Endodermal cell (in vitro differentiated cells): ENCODE data around the gene FNDC5. TPM values are rescaled to one million over a fixed set of nuclear protein-coding genes. Genes with fewer than 3 reads are reported as not detected.

Experiments used
- DNase-seq: peaks from one replicate; pipeline ENCODE4 v3.0.0-alpha.2; 2017
- H3K27ac ChIP-seq: 2 replicates; pipeline ENCODE4 v1.5.1; 2013; ENCODE audit warnings: mild to moderate bottlenecking, low read depth, low read length, moderate library complexity
- H3K27me3 ChIP-seq: 2 replicates; pipeline ENCODE4 v1.6.1; 2013; ENCODE audit warnings: mild to moderate bottlenecking, low read length, moderate library complexity; ENCODE audit not compliant: insufficient read depth, control insufficient read depth, poor library complexity, severe bottlenecking
- H3K36me3 ChIP-seq: 2 replicates; pipeline ENCODE4 v1.7.0; 2013; ENCODE audit warnings: mild to moderate bottlenecking, low read length, moderate library complexity; ENCODE audit not compliant: control insufficient read depth, insufficient read depth
- H3K4me1 ChIP-seq: one replicate; pipeline ENCODE4 v1.7.0; 2013; ENCODE audit warnings: low read length; ENCODE audit not compliant: control insufficient read depth, insufficient read depth
- H3K4me3 ChIP-seq: 2 replicates; pipeline ENCODE4 v1.5.1; 2013; ENCODE audit warnings: mild to moderate bottlenecking, low read length, moderate library complexity
- H3K9ac ChIP-seq: 2 replicates; pipeline ENCODE4 v1.6.1; 2013; ENCODE audit warnings: mild to moderate bottlenecking, low read length, moderate library complexity; ENCODE audit not compliant: poor library complexity, severe bottlenecking; ENCODE audit errors: extremely low read depth
- H3K9me3 ChIP-seq: 2 replicates; pipeline ENCODE4 v1.6.1; 2013; ENCODE audit warnings: mild to moderate bottlenecking, low read length, moderate library complexity; ENCODE audit not compliant: control insufficient read depth
- H3K27ac Mint-ChIP-seq: 2 replicates; pipeline ENCODE4 v1.8.0; 2020; ENCODE audit warnings: mixed read lengths
- H3K27me3 Mint-ChIP-seq: 2 replicates; pipeline ENCODE4 v1.8.0; 2021; ENCODE audit warnings: mild to moderate bottlenecking, mixed read lengths; ENCODE audit not compliant: insufficient read depth
- H3K36me3 Mint-ChIP-seq: 2 replicates; pipeline ENCODE4 v1.8.0; 2020; ENCODE audit warnings: low read depth, mixed read lengths
- H3K4me1 Mint-ChIP-seq: 2 replicates; pipeline ENCODE4 v1.8.0; 2020; ENCODE audit warnings: mixed read lengths
- H3K4me3 Mint-ChIP-seq: 2 replicates; pipeline ENCODE4 v1.8.0; 2020; ENCODE audit warnings: mild to moderate bottlenecking, moderate library complexity, mixed read lengths
- H3K9me3 Mint-ChIP-seq: 2 replicates; pipeline ENCODE4 v1.8.0; 2020; ENCODE audit warnings: mild to moderate bottlenecking, mixed read lengths
- WGBS, 2 experiments: methylation state at CpG; one replicate each; pipeline versions ENCODE4 v1.1.5 to v1.1.7; 2013; ENCODE audit warnings: missing lambda C conversion rate in 2 of 2, mixed read lengths in 1 of 2; ENCODE audit not compliant: insufficient coverage in 1 of 2, insufficient read length in 1 of 2; 5-methylcytosine and 5-hydroxymethylcytosine counted together
- total RNA-seq, 2 donors: library from RNA; stranded (reverse); fragmentation: NEBNext Ultra II Directional in 1 of 2; extraction: Animal tissue kit (Norgen Biotek cat#: 25700) in 1 of 2; gene quantifications; 2 replicates in 1 of 2; 3 replicates in 1 of 2; pipeline ENCODE4 v1.2.1, GENCODE V29; 2021
- TF ChIP-seq, protein P1 (sequence below): fragments of 200-600 bp; sonication (generic); conservative IDR thresholded peaks from 2 replicates; pipeline ENCODE4 v1.5.0; 2021; ENCODE audit warnings: antibody characterized with exemption, mild to moderate bottlenecking

FNDC5 gene
- total RNA-seq, 2 donors from 2014 or later = 6.0 to 7.2 TPM

DNA sequence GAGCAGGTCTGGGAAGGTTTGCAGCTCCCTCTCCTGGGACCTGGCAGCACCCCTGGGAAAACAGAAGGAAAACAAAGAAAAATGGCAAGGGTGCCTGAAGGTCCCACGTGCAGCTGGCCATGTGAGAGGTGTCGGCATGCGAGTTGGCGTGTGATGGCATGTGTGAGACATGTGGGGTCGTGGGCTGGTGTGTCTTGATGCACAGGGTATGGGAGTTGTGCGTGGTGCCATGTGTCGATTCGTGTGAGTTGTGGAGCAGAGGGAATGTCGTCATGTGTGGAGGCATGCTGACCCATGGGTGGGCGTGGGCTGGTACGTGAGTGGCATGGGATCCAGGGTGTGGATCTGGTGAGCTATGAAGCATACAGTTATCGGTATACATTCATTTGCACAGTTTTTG lies 16.9 kb upstream of the FNDC5 start:
- Histone ChIP-seq H3K9me3 (no peaks in the 10 kb centered on the region), H3K4me1 (no peaks in the 10 kb centered on the region), H3K9ac (no peak overlapping the region), H3K27ac (no peak overlapping the region), H3K4me3 (no peak overlapping the region), H3K36me3 (no peaks in the 10 kb centered on the region), H3K27me3 (peaks cover 86% of the 10 kb centered on the region)
- 77 to 84% methylated on average over 6 to 12 of the region's 12 CpGs for WGBS, 2 experiments
- TF ChIP-seq, protein P1, sequence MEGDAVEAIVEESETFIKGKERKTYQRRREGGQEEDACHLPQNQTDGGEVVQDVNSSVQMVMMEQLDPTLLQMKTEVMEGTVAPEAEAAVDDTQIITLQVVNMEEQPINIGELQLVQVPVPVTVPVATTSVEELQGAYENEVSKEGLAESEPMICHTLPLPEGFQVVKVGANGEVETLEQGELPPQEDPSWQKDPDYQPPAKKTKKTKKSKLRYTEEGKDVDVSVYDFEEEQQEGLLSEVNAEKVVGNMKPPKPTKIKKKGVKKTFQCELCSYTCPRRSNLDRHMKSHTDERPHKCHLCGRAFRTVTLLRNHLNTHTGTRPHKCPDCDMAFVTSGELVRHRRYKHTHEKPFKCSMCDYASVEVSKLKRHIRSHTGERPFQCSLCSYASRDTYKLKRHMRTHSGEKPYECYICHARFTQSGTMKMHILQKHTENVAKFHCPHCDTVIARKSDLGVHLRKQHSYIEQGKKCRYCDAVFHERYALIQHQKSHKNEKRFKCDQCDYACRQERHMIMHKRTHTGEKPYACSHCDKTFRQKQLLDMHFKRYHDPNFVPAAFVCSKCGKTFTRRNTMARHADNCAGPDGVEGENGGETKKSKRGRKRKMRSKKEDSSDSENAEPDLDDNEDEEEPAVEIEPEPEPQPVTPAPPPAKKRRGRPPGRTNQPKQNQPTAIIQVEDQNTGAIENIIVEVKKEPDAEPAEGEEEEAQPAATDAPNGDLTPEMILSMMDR = no peak
- Mint-ChIP-seq H3K27ac (no peak overlapping the region), H3K4me1 (peaks cover 4% of the 10 kb centered on the region), H3K9me3 (peaks cover 4% of the 10 kb centered on the region), H3K36me3 (no peaks in the 10 kb centered on the region), H3K4me3 (no peak overlapping the region), H3K27me3 (peaks cover 89% of the 10 kb centered on the region)
- DNase-seq = no peak

DNA sequence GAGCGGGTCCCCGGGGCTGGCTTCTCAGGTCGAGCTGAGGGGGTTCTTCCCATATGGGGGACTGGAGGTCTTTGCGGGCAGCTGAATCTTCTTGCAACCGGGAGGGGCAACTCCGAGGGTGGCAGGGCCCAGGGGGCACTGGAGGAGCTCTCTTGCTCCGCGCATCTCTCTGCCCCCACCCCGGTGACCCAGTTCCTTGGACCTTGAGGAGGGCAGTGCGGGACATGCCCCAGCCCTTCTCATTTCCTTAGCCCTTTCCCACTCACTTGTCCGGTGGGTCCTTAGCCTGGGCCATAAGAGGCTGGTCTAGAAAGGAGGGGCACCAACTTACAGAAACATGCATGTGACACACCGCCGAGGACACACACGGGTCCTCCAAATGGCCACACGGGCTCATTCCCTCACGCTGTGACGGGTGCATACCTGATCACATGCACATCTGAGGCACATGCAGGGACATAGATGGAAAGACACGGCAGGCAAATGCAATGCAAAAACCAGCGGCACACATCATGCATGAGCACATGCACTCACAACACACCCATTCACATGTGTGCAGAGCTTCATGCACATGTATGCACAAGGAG lies 16.2 kb upstream of the FNDC5 start:
- Mint-ChIP-seq H3K9me3 (no peaks in the 10 kb centered on the region), H3K27me3 (peaks cover 84% of the 10 kb centered on the region), H3K36me3 (no peaks in the 10 kb centered on the region), H3K27ac (no peak overlapping the region), H3K4me3 (no peak overlapping the region), H3K4me1 (peaks cover 4% of the 10 kb centered on the region)
- TF ChIP-seq, protein P1 = no peak
- Histone ChIP-seq H3K9ac (no peak overlapping the region), H3K4me1 (no peaks in the 10 kb centered on the region), H3K27ac (no peak overlapping the region), H3K9me3 (no peaks in the 10 kb centered on the region), H3K27me3 (peaks cover 79% of the 10 kb centered on the region), H3K4me3 (no peak overlapping the region), H3K36me3 (no peaks in the 10 kb centered on the region)
- DNase-seq = no peak
- 49 to 53% methylated on average over 12 to 19 of the region's 19 CpGs for whole genome bisulfite sequencing, 2 experiments

DNA sequence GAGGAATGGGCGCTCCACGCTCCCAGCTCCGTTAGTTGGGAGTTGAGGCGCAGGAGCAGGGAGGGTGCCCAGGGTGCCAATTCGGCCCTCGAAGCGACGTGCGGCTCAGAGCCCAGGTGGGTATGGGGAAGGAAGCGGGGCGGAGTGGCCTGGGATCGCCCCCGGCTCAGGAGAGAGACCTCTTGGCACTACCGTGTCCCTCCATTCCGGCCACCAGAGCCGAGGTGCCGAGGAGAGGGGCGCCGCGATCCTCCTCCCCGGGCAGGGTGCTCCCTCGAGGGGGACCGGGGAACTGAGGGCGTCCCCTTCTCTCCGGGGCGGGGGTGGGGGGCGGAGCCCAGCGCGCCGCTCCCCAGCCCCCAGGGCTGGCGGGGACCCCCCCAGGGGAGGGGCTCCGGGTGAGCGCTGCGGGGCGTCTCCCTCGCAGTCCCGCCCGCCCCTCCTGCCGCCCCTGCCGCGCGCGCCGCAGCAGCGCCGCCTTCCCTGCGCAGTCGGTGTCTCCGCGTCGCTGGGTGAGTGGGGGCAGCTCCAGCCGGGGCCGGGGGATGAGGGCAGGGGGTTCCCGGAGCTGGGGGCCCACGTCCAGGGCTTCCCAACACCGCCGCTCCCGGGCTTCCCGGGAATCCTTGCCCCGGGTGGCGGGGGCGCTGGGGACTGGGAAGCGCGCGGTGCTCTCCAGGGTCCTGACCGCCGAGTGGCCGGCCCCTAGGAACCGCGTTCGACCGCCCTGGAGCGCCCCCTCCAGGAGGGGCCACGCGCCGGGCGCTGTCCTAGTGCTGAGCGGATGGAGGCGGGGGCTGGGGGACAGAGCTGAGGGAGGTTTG lies 15.5 kb upstream of the FNDC5 start, which contains the start of gene HPCA:
Gene HPCA (plus strand): TSS at position 488 of the 824 bp plus-strand sequence. CDS start 2,408 bp downstream, outside the sequence.
- Histone ChIP-seq H3K4me1 (no peaks in the 10 kb centered on the region), H3K9me3 (no peaks in the 10 kb centered on the region), H3K9ac (no peak within 1 kb of the TSS), H3K36me3 (no peaks in the 10 kb centered on the region), H3K4me3 (no peak within 1 kb of the TSS), H3K27me3 (peaks cover 72% of the 10 kb centered on the region), H3K27ac (no peak within 1 kb of the TSS)
- TF ChIP-seq, protein P1 = peak; percentile 89
- Mint-ChIP-seq H3K27ac (no peak within 1 kb of the TSS), H3K4me1 (peaks cover 4% of the 10 kb centered on the region), H3K36me3 (no peaks in the 10 kb centered on the region), H3K4me3 (peak within 1 kb of the TSS; percentile 25), H3K27me3 (peaks cover 84% of the 10 kb centered on the region), H3K9me3 (no peaks in the 10 kb centered on the region)
- 6 to 12% methylated on average over 29 to 79 of the region's 79 CpGs for WGBS, 2 experiments
- DNase-seq = peak; percentile 96
